ENCODE measurements around the gene CDH13.

CDH13 gene

GRCh38 chr16:83374979-83375378, 748.2 kb downstream of the CDH13 start:
- H3K4me3 ChIP-seq (ENCODE audit: low read depth, low read length), result no peak overlapping the region
- TF ChIP-seq CTCF (IDR thresholded peaks at IDR 0.05; ENCODE audit: low read depth, low read length), result no peak

- H3K4me3 ChIP-seq (ENCODE audit: low read depth, low read length), result no peak overlapping the region
- no peak for TF ChIP-seq CTCF (IDR thresholded peaks at IDR 0.05; ENCODE audit: low read depth, low read length)
These were observed 763.0 kb downstream of the CDH13 start for GRCh38 chr16:83389751-83390150.

GRCh38 chr16:83390759-83391158, 764.0 kb downstream of the CDH13 start:
- no peak for TF ChIP-seq CTCF (IDR thresholded peaks at IDR 0.05; ENCODE audit: low read depth, low read length)
- no peak overlapping the region for H3K4me3 ChIP-seq (ENCODE audit: low read depth, low read length)

GRCh38 chr16:83392743-83393142, 766.0 kb downstream of the CDH13 start:
- H3K4me3 ChIP-seq (ENCODE audit: low read depth, low read length), result no peak overlapping the region
- TF ChIP-seq CTCF (IDR thresholded peaks at IDR 0.05; ENCODE audit: low read depth, low read length), result no peak

GRCh38 chr16:83393196-83393981, 766.6 kb downstream of the CDH13 start:
- H3K4me3 ChIP-seq (ENCODE audit: low read depth, low read length), result no peak overlapping the region
- TF ChIP-seq CTCF (IDR thresholded peaks at IDR 0.05; ENCODE audit: low read depth, low read length), result no peak

GRCh38 chr16:83397601-83398291, 771.0 kb downstream of the CDH13 start:
- no peak for TF ChIP-seq CTCF (IDR thresholded peaks at IDR 0.05; ENCODE audit: low read depth, low read length)
- H3K4me3 ChIP-seq (ENCODE audit: low read depth, low read length), result no peak overlapping the region

GRCh38 chr16:83400234-83400633, 773.5 kb downstream of the CDH13 start:
- no peak overlapping the region for H3K4me3 ChIP-seq (ENCODE audit: low read depth, low read length)
- TF ChIP-seq CTCF (IDR thresholded peaks at IDR 0.05; ENCODE audit: low read depth, low read length), result no peak
